ENCODE measurements around the gene SERPINA7.

Gene SERPINA7

DNA sequence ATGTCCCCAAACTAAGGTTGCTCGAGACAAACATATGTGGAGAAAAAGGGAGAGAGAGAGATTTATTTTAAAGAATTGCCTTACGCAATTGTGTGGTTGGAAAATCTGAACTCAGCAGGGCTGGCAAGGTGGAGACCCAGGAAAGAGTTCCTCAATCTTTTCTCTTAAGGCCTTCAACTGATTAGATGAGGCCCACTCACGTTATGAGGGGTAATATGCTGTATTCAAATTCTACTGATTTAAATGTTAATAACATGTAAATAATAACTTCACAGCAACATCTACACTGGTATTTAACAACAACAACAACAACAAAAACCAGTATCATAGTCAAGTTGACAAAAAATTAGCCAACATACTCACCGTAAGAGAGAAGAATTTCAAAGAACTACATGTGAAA is 14.6 kb downstream of the SERPINA7 start:
- Histone ChIP-seq H3K4me3 (replicated peaks; ENCODE audit: insufficient read depth, low read length) (no peak overlapping the region), H3K27me3 (ENCODE audit: insufficient read depth, poor library complexity, severe bottlenecking) (no peaks in the 10 kb centered on the region), H3K27ac (replicated peaks) (no peak overlapping the region)
- DNase-seq (ENCODE audit: low read depth in 1 of 2, low spot score in 1 of 2), result no peak
- TF ChIP-seq, protein P1, sequence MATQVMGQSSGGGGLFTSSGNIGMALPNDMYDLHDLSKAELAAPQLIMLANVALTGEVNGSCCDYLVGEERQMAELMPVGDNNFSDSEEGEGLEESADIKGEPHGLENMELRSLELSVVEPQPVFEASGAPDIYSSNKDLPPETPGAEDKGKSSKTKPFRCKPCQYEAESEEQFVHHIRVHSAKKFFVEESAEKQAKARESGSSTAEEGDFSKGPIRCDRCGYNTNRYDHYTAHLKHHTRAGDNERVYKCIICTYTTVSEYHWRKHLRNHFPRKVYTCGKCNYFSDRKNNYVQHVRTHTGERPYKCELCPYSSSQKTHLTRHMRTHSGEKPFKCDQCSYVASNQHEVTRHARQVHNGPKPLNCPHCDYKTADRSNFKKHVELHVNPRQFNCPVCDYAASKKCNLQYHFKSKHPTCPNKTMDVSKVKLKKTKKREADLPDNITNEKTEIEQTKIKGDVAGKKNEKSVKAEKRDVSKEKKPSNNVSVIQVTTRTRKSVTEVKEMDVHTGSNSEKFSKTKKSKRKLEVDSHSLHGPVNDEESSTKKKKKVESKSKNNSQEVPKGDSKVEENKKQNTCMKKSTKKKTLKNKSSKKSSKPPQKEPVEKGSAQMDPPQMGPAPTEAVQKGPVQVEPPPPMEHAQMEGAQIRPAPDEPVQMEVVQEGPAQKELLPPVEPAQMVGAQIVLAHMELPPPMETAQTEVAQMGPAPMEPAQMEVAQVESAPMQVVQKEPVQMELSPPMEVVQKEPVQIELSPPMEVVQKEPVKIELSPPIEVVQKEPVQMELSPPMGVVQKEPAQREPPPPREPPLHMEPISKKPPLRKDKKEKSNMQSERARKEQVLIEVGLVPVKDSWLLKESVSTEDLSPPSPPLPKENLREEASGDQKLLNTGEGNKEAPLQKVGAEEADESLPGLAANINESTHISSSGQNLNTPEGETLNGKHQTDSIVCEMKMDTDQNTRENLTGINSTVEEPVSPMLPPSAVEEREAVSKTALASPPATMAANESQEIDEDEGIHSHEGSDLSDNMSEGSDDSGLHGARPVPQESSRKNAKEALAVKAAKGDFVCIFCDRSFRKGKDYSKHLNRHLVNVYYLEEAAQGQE (IDR thresholded peaks at IDR 0.05; ENCODE audit: insufficient replicate concordance, low read depth), result no peak
- TF ChIP-seq POLR2AphosphoS5 (IDR thresholded peaks at IDR 0.05; ENCODE audit: low read depth), result no peak
- no peak for TF ChIP-seq GABPA (IDR thresholded peaks at IDR 0.05; ENCODE audit: low read depth)
- TF ChIP-seq SPI1 (IDR thresholded peaks at IDR 0.05; ENCODE audit: borderline replicate concordance, low read depth), result no peak
- TF ChIP-seq, protein P2, sequence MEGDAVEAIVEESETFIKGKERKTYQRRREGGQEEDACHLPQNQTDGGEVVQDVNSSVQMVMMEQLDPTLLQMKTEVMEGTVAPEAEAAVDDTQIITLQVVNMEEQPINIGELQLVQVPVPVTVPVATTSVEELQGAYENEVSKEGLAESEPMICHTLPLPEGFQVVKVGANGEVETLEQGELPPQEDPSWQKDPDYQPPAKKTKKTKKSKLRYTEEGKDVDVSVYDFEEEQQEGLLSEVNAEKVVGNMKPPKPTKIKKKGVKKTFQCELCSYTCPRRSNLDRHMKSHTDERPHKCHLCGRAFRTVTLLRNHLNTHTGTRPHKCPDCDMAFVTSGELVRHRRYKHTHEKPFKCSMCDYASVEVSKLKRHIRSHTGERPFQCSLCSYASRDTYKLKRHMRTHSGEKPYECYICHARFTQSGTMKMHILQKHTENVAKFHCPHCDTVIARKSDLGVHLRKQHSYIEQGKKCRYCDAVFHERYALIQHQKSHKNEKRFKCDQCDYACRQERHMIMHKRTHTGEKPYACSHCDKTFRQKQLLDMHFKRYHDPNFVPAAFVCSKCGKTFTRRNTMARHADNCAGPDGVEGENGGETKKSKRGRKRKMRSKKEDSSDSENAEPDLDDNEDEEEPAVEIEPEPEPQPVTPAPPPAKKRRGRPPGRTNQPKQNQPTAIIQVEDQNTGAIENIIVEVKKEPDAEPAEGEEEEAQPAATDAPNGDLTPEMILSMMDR (IDR thresholded peaks at IDR 0.05; ENCODE audit: insufficient read depth, low read length), result no peak

DNA sequence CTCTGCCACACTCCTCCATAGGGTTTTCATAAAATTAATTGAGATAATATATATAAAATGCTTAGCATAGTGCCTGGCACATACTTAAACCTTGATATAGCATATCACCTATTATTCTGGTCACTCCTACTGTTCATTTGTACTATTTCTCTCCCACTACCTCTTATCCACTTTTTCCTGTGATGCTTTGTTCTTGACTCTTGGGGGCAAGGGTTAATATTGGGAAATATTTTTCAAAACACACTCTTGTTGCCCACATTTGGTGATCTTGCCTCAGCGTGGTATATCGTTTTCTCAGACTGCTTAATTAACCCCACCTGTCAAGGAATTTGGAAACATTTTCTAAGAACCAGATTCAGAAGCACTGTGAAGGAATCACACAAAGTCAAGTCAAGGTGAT is 16.3 kb downstream of the SERPINA7 start:
- Histone ChIP-seq H3K27ac (replicated peaks) (no peak overlapping the region), H3K27me3 (ENCODE audit: insufficient read depth, poor library complexity, severe bottlenecking) (no peaks in the 10 kb centered on the region), H3K4me3 (replicated peaks; ENCODE audit: insufficient read depth, low read length) (no peak overlapping the region)
- TF ChIP-seq POLR2AphosphoS5 (IDR thresholded peaks at IDR 0.05; ENCODE audit: low read depth), result no peak
- TF ChIP-seq, protein P2 (IDR thresholded peaks at IDR 0.05; ENCODE audit: insufficient read depth, low read length), result no peak
- TF ChIP-seq, protein P1 (IDR thresholded peaks at IDR 0.05; ENCODE audit: insufficient replicate concordance, low read depth), result no peak
- no peak for TF ChIP-seq GABPA (IDR thresholded peaks at IDR 0.05; ENCODE audit: low read depth)
- no peak for TF ChIP-seq SPI1 (IDR thresholded peaks at IDR 0.05; ENCODE audit: borderline replicate concordance, low read depth)
- DNase-seq (ENCODE audit: low read depth in 1 of 2, low spot score in 1 of 2), result no peak

DNA sequence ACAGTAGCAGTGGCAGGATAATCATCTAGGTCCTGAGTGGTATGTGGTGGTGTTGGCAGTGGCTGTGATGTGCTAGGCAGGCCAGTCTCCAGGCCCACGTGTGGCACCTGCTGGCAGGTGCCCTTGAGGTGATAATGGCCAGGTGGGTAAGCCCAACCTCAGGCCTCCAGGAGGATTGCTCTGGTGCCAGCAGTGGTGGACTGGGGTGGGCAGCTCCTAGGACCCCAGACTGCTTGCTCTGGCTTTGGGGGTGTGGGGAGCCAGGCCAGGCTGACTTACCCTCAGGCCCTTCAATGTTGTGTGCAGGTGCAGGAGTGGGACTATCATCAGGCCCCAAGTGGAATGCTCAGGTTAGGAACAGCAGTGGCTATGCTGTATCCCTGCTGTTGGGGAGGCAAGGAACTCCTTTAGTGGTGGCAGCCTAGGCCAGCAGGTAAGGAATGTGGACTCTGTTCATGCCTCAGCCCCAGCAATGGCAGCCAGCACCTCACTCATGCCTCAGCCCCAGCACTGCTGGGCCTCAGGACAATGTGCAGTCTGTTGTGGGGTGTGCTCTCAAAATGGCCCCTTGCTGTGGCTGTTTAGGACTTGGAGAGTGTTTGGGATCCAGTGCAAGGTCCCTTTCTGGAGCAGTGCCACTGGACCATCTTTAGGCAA is 24.3 kb downstream of the SERPINA7 start:
- TF ChIP-seq, protein P2 (IDR thresholded peaks at IDR 0.05; ENCODE audit: insufficient read depth, low read length), result no peak
- no peak for TF ChIP-seq GABPA (IDR thresholded peaks at IDR 0.05; ENCODE audit: low read depth)
- TF ChIP-seq SPI1 (IDR thresholded peaks at IDR 0.05; ENCODE audit: borderline replicate concordance, low read depth), result no peak
- no peak for TF ChIP-seq POLR2AphosphoS5 (IDR thresholded peaks at IDR 0.05; ENCODE audit: low read depth)
- TF ChIP-seq, protein P1 (IDR thresholded peaks at IDR 0.05; ENCODE audit: insufficient replicate concordance, low read depth), result no peak
- no peak for DNase-seq (ENCODE audit: low read depth in 1 of 2, low spot score in 1 of 2)
- no peak overlapping the region for H3K27ac ChIP-seq (replicated peaks)
- no peaks in the 10 kb centered on the region for H3K27me3 ChIP-seq (ENCODE audit: insufficient read depth, poor library complexity, severe bottlenecking)
- H3K4me3 ChIP-seq (replicated peaks; ENCODE audit: insufficient read depth, low read length), result no peak overlapping the region

Measured in HL-60 (cell line).